BJ (cell line): ENCODE results near the gene ATG2B. TPM values are rescaled to one million over a fixed set of nuclear protein-coding genes. Genes with fewer than 3 reads are reported as not detected.
A peak's percentile ranks its signal among the peaks of the same experiment; 100 is the strongest.

Source experiments
- CTCF ChIA-PET: fragments of 350-600 bp; formaldehyde crosslinking; extraction: SDS; loops from one replicate; lab custom pipeline; 2021; ENCODE audit warnings: antibody characterized with exemption, inconsistent platforms; lab: Yijun Ruan, JAX
- POLR2A ChIA-PET: fragments of 300-600 bp; sonication (Branson Sonifier 250); formaldehyde crosslinking; extraction: SDS; loops from one replicate; lab custom pipeline; 2021; ENCODE audit warnings: antibody characterized with exemption; lab: Charles Lee
- DNase-seq: peaks from one replicate; pipeline ENCODE4 v3.0.0-alpha.2; 2011; ENCODE audit warnings: low read depth
- H3K27me3 ChIP-seq: 2 replicates; pipeline ENCODE4 v1.6.0; 2011; ENCODE audit warnings: low read length; ENCODE audit not compliant: control insufficient read depth, insufficient read depth
- H3K36me3 ChIP-seq: 2 replicates; pipeline ENCODE4 v1.5.1; 2011; ENCODE audit warnings: low read length; ENCODE audit not compliant: control insufficient read depth, insufficient read depth
- H3K4me3 ChIP-seq: 2 replicates; pipeline ENCODE4 v1.5.1; 2011; ENCODE audit warnings: low read depth, mild to moderate bottlenecking, control low read depth, low read length
- CTCF ChIP-seq: IDR thresholded peaks from 2 replicates; pipeline ENCODE4 v1.5.1; 2011; ENCODE audit warnings: low read depth, mild to moderate bottlenecking, control low read depth, inconsistent platforms, low read length, moderate library complexity; ENCODE audit not compliant: insufficient read depth
- polyA plus RNA-seq: library from polyadenylated mRNA; depleted of rRNA; stranded (reverse); fragments of >200 nt; gene quantifications from 2 replicates; pipeline ENCODE4 v1.2.3, GENCODE V29; 2011

The ATG2B gene
- polyA plus RNA-seq, 1 experiment = 11.6 TPM

GRCh38 chr14:96364962-96365361 lies 1.8 kb upstream of the ATG2B start:
- no peak for TF ChIP-seq CTCF
- no peak for DNase-seq
- no peaks in the 10 kb centered on the region for H3K27me3 ChIP-seq
- no peaks in the 10 kb centered on the region for H3K36me3 ChIP-seq
- CTCF ChIA-PET = no interaction called here
- no peak overlapping the region for H3K4me3 ChIP-seq
- POLR2A ChIA-PET = no interaction called here

- H3K36me3 ChIP-seq = no peaks in the 10 kb centered on the region
- DNase-seq = no peak
- ChIA-PET CTCF (interaction anchor here (1.3 kb wide), 1 partner anchor 16 kb away, joined by 4 read pairs; no protein-coding TSS in a partner anchor), POLR2A (no interaction called here)
- peak overlapping the region; percentile 93 for H3K4me3 ChIP-seq
- no peak for TF ChIP-seq CTCF
- no peaks in the 10 kb centered on the region for H3K27me3 ChIP-seq
These were observed 703 bp upstream of the ATG2B start for GRCh38 chr14:96363751-96364336.

- Histone ChIP-seq H3K4me3 (peak overlapping the region; percentile 93), H3K36me3 (no peaks in the 10 kb centered on the region), H3K27me3 (no peaks in the 10 kb centered on the region)
- TF ChIP-seq CTCF = no peak
- CTCF ChIA-PET = interaction anchor here (1.0 kb wide), 1 partner anchor 17 kb away, joined by 3 read pairs; no protein-coding TSS in a partner anchor
- POLR2A ChIA-PET = interaction anchor here (0.6 kb wide), 1 partner anchor 9 kb away, joined by 5 read pairs; no protein-coding TSS in a partner anchor
- DNase-seq = no peak
These were observed 823 bp downstream of the ATG2B start for GRCh38 chr14:96362071-96362964.

- no peak for DNase-seq
- POLR2A ChIA-PET = no interaction called here
- CTCF ChIA-PET = interaction anchor here (1.0 kb wide), 1 partner anchor 170 kb away, joined by 4 read pairs; no protein-coding TSS in a partner anchor
These were observed 3.2 kb downstream of the ATG2B start for GRCh38 chr14:96359959-96360358.

More at GRCh38 chr14:96359959-96360358, 3.2 kb downstream of the ATG2B start:
- Histone ChIP-seq H3K36me3 (no peaks in the 10 kb centered on the region), H3K4me3 (no peak overlapping the region), H3K27me3 (no peaks in the 10 kb centered on the region)
- no peak for TF ChIP-seq CTCF
